A549 (cell line): ENCODE data around the gene CCDC85B. TPM values are rescaled to one million over a fixed set of nuclear protein-coding genes. Genes with fewer than 3 reads are reported as not detected.

Experiments
- ATAC-seq, 2 experiments: fragments of 200-7000 bp in 1 of 2; fragments of >200 bp in 1 of 2; cut with Nextera tagmentation in 1 of 2; cut with Tn5 transposase in 1 of 2; 3 replicates each; pipeline versions ENCODE4 v1.8.0 to v1.9.1; 2018 to 2020; ENCODE audit warnings: mild to moderate bottlenecking in 1 of 2, moderate library complexity in 1 of 2
- CTCF ChIA-PET: fragments of 300-600 bp; sonication (Branson Sonifier 250); formaldehyde crosslinking; extraction: SDS; loops from one replicate; lab custom pipeline; 2021; ENCODE audit warnings: antibody characterized with exemption, inconsistent platforms; lab: Yijun Ruan, JAX
- POLR2A ChIA-PET: fragments of 350-600 bp; formaldehyde crosslinking; extraction: SDS; loops from one replicate; lab custom pipeline; 2021; ENCODE audit warnings: antibody characterized with exemption, inconsistent platforms; lab: Yijun Ruan, JAX
- DNase-seq, 2 experiments: peaks; one replicate each; pipeline versions ENCODE4 v3.0.0 to v3.0.0-alpha.2; 2011 to 2016; ENCODE audit warnings: low read depth in 1 of 2, low spot score in 1 of 2
- FAIRE-seq: peaks from 2 replicates; lab custom pipeline; 2011; peaks lifted over from hg19 to GRCh38; lab: Jason Lieb, UNC
- H3K27ac ChIP-seq, 2 experiments: fragments of >200 bp; sonication (Bioruptor Twin); formaldehyde crosslinking; 3 replicates each; pipeline ENCODE4 v1.5.1; 2016 to 2017
- H3K4me1 ChIP-seq: fragments of >200 bp; sonication (Bioruptor Twin); formaldehyde crosslinking; 3 replicates; pipeline ENCODE4 v1.6.1; 2016
- H3K4me2 ChIP-seq: fragments of >200 bp; sonication (Bioruptor Twin); formaldehyde crosslinking; 3 replicates; pipeline ENCODE4 v1.6.1; 2016
- H3K4me3 ChIP-seq: fragments of >200 bp; sonication (Bioruptor Twin); formaldehyde crosslinking; 3 replicates; pipeline ENCODE4 v1.5.1; 2016
- H3K9me3 ChIP-seq: fragments of >200 bp; sonication (Bioruptor Twin); formaldehyde crosslinking; 3 replicates; pipeline ENCODE4 v1.6.1; 2016
- CBX2 ChIP-seq: fragments of 200-600 bp; sonication (generic); IDR thresholded peaks from 2 replicates; pipeline ENCODE4 v1.6.1; 2016; ENCODE audit warnings: low read depth, mild to moderate bottlenecking, borderline replicate concordance
- CBX8 ChIP-seq: fragments of 200-600 bp; sonication (generic); IDR thresholded peaks from 2 replicates; pipeline ENCODE4 v1.6.1; 2016
- CHD2 ChIP-seq: fragments of 150-350 bp; IDR thresholded peaks from 2 replicates; pipeline ENCODE4 v1.6.1; 2014; ENCODE audit warnings: low read length; ENCODE audit not compliant: partially characterized antibody
- CHD4 ChIP-seq: fragments of 200-600 bp; sonication (generic); IDR thresholded peaks from 2 replicates; pipeline ENCODE4 v1.6.1; 2016; ENCODE audit warnings: antibody characterized with exemption, mild to moderate bottlenecking, borderline replicate concordance
- EHF ChIP-seq: fragments of 250-450 bp; sonication (Bioruptor Pico); IDR thresholded peaks from 2 replicates; pipeline ENCODE4 v1.5.0; 2020; ENCODE audit warnings: mild to moderate bottlenecking
- EHMT2 ChIP-seq: fragments of 200-600 bp; sonication (generic); IDR thresholded peaks from 2 replicates; pipeline ENCODE4 v1.6.1; 2016; ENCODE audit warnings: antibody characterized with exemption, low read depth, mild to moderate bottlenecking, moderate library complexity
- ESRRA ChIP-seq: fragments of 150-350 bp; IDR thresholded peaks from 2 replicates; pipeline ENCODE4 v1.6.1; 2014; ENCODE audit warnings: mild to moderate bottlenecking, low read length, borderline replicate concordance
- FOSB ChIP-seq: fragments of 250-450 bp; sonication (Bioruptor Pico); IDR thresholded peaks from 2 replicates; pipeline ENCODE4 v1.5.0; 2020; ENCODE audit warnings: mild to moderate bottlenecking, moderate library complexity
- FOSL2 ChIP-seq, 2 experiments: fragments of 450-650 bp in 1 of 2; fragments of >200 bp in 1 of 2; sonication (Bioruptor Twin) in 1 of 2; formaldehyde crosslinking; IDR thresholded peaks; 2 replicates each; pipeline versions ENCODE4 v1.5.0 to v1.6.1; 2016 to 2020; ENCODE audit warnings: mild to moderate bottlenecking in 1 of 2, moderate library complexity in 1 of 2
- FOXS1 ChIP-seq: fragments of 250-450 bp; sonication (Bioruptor Pico); IDR thresholded peaks from 2 replicates; pipeline ENCODE4 v1.5.0; 2020; ENCODE audit warnings: mild to moderate bottlenecking, moderate library complexity
- HOXB13 ChIP-seq: fragments of 250-450 bp; sonication (Bioruptor Pico); IDR thresholded peaks from 2 replicates; pipeline ENCODE4 v1.5.0; 2020; ENCODE audit warnings: low read depth, mild to moderate bottlenecking, moderate library complexity
- KDM5A ChIP-seq: fragments of 200-600 bp; sonication (generic); IDR thresholded peaks from 2 replicates; pipeline ENCODE4 v1.6.1; 2016; ENCODE audit warnings: antibody characterized with exemption, mild to moderate bottlenecking
- MAFK ChIP-seq: fragments of 450-650 bp; IDR thresholded peaks from 2 replicates; pipeline ENCODE4 v1.6.1; 2014; ENCODE audit not compliant: partially characterized antibody
- MAZ ChIP-seq: fragments of 150-350 bp; IDR thresholded peaks from 2 replicates; pipeline ENCODE4 v1.6.1; 2014; ENCODE audit warnings: antibody characterized with exemption, low read depth, low read length, borderline replicate concordance
- NR3C1 ChIP-seq: fragments of >200 bp; sonication (Bioruptor Twin); formaldehyde crosslinking; IDR thresholded peaks from 3 replicates; pipeline ENCODE4 v1.6.1; 2017
- RARB ChIP-seq: fragments of 250-450 bp; sonication (Bioruptor Pico); IDR thresholded peaks from 2 replicates; pipeline ENCODE4 v1.8.0; 2021; ENCODE audit warnings: mild to moderate bottlenecking, moderate library complexity
- SREBF2 ChIP-seq: fragments of 450-650 bp; IDR thresholded peaks from 2 replicates; pipeline ENCODE4 v1.6.1; 2014; ENCODE audit warnings: mild to moderate bottlenecking, moderate library complexity
- ZNF302 ChIP-seq: fragments of 250-450 bp; sonication (Bioruptor Pico); IDR thresholded peaks from 2 replicates; pipeline ENCODE4 v1.9.0; 2021; ENCODE audit warnings: inconsistent platforms, mild to moderate bottlenecking, moderate library complexity
- WGBS: methylation state at CpG from one replicate; pipeline ENCODE4 v1.1.6; 2017; ENCODE audit errors: missing lambda C conversion rate; 5-methylcytosine and 5-hydroxymethylcytosine counted together
- polyA plus RNA-seq, 4 experiments: library from polyadenylated mRNA; depleted of rRNA in 3 of 4; stranded (reverse); fragments of >200 nt; fragmentation: RNase III in 1 of 4; extraction: RNeasy Plus Mini Kit Qiagen cat#74134 plus additional on column Dnase treatment in 1 of 4; gene quantifications; 2 replicates in 3 of 4; 3 replicates in 1 of 4; pipeline ENCODE4 v1.2.3, GENCODE V29; 2011 to 2017
- TF ChIP-seq, protein P1 (sequence below): IDR thresholded peaks from 2 replicates; pipeline ENCODE4 v1.6.1; 2012; ENCODE audit warnings: low read depth, borderline replicate concordance
- TF ChIP-seq, protein P2 (sequence below): IDR thresholded peaks from 2 replicates; pipeline ENCODE4 v1.6.1; 2012
- TF ChIP-seq, protein P3 (sequence below): fragments of 150-350 bp; IDR thresholded peaks from 2 replicates; pipeline ENCODE4 v1.6.1; 2014; ENCODE audit warnings: low read depth, mild to moderate bottlenecking, low read length
- TF ChIP-seq, protein P4 (sequence below): fragments of 450-650 bp; IDR thresholded peaks from 2 replicates; pipeline ENCODE4 v1.6.1; 2014; ENCODE audit warnings: antibody characterized with exemption
- TF ChIP-seq, protein P5 (sequence below): fragments of 200-600 bp; sonication (generic); IDR thresholded peaks from 2 replicates; pipeline ENCODE4 v1.6.1; 2016; ENCODE audit warnings: antibody characterized with exemption, mild to moderate bottlenecking, moderate library complexity
- TF ChIP-seq, protein P6 (sequence below): fragments of 250-450 bp; sonication (Bioruptor Pico); IDR thresholded peaks from 2 replicates; pipeline ENCODE4 v1.5.0; 2021; ENCODE audit warnings: mild to moderate bottlenecking, moderate library complexity, borderline replicate concordance

Gene CCDC85B
- polyA plus RNA-seq, 2 of the 4 experiments (the other 2 are of a cell fraction): 7.3 to 27.5 TPM

DNA sequence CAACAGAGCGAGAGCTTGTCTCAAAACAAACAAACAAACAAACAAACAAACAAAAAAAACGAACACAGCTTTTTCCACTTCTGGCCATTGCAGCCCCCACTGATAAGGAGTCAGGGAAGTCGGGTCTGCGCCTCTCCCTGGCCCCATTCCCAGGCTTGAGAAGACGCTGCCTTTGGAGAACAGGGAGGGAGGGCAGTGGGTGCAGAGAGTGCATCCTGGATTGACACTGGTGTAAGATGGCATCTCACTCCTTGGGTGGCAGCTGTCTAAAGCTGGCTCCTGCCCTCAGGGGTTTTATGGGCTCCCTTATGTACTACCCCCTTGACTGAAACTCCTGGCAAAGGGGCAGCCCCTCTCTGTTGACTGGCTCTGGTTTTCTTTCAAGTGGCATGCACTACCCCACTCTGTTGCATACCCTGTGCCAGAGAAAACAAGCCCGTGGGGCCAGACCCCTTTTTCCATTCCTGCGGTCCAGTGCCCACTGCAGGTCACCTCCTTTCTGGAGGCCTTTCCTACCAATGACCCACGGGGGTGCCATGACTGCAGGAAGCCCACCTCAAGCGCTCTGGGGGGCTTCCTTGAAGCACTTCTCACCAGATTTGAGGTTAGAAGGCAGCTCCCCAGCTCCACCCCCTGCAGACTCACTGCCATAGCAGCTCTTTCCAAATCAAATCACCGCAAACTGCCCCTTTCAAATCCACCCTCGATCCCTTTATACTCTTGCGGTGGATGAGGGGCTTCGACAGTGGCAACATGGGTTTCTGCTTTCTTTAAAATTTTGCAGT lies 41.5 kb downstream of the CCDC85B start:
- FAIRE-seq (no peak), ATAC-seq (peak; percentile 53 to 55), DNase-seq (no peak)
- H3K27ac ChIP-seq: no peak overlapping the region; a peak in 1 of 6 replicates
- H3K4me1 ChIP-seq: peaks cover 9% of the 10 kb centered on the region; the same call in 1 of the 3 replicates
- peak overlapping the region; percentile 58; the same call in 1 of the 3 replicates for H3K4me2 ChIP-seq
- H3K9me3 ChIP-seq: no peaks in the 10 kb centered on the region
- 73% methylated on average over 13 of the region's 13 CpGs for WGBS
- TF ChIP-seq, protein P1, sequence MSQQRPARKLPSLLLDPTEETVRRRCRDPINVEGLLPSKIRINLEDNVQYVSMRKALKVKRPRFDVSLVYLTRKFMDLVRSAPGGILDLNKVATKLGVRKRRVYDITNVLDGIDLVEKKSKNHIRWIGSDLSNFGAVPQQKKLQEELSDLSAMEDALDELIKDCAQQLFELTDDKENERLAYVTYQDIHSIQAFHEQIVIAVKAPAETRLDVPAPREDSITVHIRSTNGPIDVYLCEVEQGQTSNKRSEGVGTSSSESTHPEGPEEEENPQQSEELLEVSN: 0 out of 2 replicates have a peak, but pooled peaks have one; percentile 10
- TF ChIP-seq CBX2: no peak
- ChIA-PET CTCF (interaction anchor here (0.8 to 2.6 kb wide), 12 partner anchors 9 to 221 kb away, joined by 3 to 15 read pairs (median 4); partner anchors contain the start of genes CCDC85B, FIBP and MUS81), POLR2A (interaction anchor here (0.6 kb wide), 1 partner anchor 86 kb away, joined by 4 read pairs; no protein-coding TSS in a partner anchor)
- H3K4me3 ChIP-seq: no peak overlapping the region

DNA sequence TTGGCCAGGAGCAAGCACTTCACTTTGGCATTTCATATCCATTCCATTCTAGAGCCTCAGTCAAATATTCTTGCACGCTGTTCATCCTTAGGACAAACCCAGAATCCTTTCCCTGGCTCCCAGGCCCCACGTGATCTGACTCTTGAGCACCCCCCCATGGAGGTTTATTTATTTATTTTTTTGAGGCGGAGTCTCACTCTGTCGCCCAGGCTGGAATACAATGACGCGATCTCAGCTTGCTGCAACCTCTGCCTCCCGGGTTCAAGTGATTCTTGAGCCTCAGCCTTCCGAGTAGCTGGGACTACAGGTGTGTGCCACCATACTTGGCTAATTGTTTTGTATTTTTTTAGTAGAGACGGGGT lies 42.1 kb downstream of the CCDC85B start:
- DNase-seq (peak; percentile 47 to 50), ATAC-seq (peak; percentile 56 to 85; a peak in 4 of 6 replicates), FAIRE-seq (no peak)
- Histone ChIP-seq H3K4me2 (peak overlapping the region; percentile 58), H3K4me1 (peaks cover 9% of the 10 kb centered on the region; the same call in 1 of the 3 replicates), H3K27ac (peak overlapping the region in 1 of 2 experiments; percentile 44; a peak in 2 of 6 replicates), H3K9me3 (no peaks in the 10 kb centered on the region), H3K4me3 (no peak overlapping the region)
- WGBS: 16% methylated on average over 9 of the region's 9 CpGs
- ChIA-PET CTCF (interaction anchor here (0.8 to 2.6 kb wide), 12 partner anchors 10 to 221 kb away, joined by 3 to 15 read pairs (median 5); partner anchors contain the start of genes CCDC85B, FIBP and MUS81), POLR2A (no interaction called here)
- TF ChIP-seq EHMT2 (no peak), FOSL2 (IDR thresholded peaks at IDR 0.05) (no peak), FOSL2 (CRISPR knock-in tag; IDR thresholded peaks at IDR 0.05) (no peak), FOXS1 (CRISPR knock-in tag) (no peak), MAZ (no peak), SREBF2 (no peak), NR3C1 (no peak), KDM5A (no peak), MAFK (no peak), CHD2 (no peak), CBX2 (no peak), RARB (no peak), ESRRA (no peak), CHD4 (no peak), FOSB (CRISPR knock-in tag) (no peak), HOXB13 (no peak), CBX8 (no peak), EHF (CRISPR knock-in tag) (no peak), ZNF302 (no peak)
- TF ChIP-seq, protein P2, sequence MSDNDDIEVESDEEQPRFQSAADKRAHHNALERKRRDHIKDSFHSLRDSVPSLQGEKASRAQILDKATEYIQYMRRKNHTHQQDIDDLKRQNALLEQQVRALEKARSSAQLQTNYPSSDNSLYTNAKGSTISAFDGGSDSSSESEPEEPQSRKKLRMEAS: 0 out of 2 replicates have a peak, but pooled peaks have one; percentile 29
- TF ChIP-seq, protein P3, sequence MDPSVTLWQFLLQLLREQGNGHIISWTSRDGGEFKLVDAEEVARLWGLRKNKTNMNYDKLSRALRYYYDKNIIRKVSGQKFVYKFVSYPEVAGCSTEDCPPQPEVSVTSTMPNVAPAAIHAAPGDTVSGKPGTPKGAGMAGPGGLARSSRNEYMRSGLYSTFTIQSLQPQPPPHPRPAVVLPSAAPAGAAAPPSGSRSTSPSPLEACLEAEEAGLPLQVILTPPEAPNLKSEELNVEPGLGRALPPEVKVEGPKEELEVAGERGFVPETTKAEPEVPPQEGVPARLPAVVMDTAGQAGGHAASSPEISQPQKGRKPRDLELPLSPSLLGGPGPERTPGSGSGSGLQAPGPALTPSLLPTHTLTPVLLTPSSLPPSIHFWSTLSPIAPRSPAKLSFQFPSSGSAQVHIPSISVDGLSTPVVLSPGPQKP: no peak
- TF ChIP-seq, protein P4, sequence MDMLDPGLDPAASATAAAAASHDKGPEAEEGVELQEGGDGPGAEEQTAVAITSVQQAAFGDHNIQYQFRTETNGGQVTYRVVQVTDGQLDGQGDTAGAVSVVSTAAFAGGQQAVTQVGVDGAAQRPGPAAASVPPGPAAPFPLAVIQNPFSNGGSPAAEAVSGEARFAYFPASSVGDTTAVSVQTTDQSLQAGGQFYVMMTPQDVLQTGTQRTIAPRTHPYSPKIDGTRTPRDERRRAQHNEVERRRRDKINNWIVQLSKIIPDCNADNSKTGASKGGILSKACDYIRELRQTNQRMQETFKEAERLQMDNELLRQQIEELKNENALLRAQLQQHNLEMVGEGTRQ: peak; percentile 77
- TF ChIP-seq, protein P5, sequence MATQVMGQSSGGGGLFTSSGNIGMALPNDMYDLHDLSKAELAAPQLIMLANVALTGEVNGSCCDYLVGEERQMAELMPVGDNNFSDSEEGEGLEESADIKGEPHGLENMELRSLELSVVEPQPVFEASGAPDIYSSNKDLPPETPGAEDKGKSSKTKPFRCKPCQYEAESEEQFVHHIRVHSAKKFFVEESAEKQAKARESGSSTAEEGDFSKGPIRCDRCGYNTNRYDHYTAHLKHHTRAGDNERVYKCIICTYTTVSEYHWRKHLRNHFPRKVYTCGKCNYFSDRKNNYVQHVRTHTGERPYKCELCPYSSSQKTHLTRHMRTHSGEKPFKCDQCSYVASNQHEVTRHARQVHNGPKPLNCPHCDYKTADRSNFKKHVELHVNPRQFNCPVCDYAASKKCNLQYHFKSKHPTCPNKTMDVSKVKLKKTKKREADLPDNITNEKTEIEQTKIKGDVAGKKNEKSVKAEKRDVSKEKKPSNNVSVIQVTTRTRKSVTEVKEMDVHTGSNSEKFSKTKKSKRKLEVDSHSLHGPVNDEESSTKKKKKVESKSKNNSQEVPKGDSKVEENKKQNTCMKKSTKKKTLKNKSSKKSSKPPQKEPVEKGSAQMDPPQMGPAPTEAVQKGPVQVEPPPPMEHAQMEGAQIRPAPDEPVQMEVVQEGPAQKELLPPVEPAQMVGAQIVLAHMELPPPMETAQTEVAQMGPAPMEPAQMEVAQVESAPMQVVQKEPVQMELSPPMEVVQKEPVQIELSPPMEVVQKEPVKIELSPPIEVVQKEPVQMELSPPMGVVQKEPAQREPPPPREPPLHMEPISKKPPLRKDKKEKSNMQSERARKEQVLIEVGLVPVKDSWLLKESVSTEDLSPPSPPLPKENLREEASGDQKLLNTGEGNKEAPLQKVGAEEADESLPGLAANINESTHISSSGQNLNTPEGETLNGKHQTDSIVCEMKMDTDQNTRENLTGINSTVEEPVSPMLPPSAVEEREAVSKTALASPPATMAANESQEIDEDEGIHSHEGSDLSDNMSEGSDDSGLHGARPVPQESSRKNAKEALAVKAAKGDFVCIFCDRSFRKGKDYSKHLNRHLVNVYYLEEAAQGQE: no peak
- TF ChIP-seq, protein P6, sequence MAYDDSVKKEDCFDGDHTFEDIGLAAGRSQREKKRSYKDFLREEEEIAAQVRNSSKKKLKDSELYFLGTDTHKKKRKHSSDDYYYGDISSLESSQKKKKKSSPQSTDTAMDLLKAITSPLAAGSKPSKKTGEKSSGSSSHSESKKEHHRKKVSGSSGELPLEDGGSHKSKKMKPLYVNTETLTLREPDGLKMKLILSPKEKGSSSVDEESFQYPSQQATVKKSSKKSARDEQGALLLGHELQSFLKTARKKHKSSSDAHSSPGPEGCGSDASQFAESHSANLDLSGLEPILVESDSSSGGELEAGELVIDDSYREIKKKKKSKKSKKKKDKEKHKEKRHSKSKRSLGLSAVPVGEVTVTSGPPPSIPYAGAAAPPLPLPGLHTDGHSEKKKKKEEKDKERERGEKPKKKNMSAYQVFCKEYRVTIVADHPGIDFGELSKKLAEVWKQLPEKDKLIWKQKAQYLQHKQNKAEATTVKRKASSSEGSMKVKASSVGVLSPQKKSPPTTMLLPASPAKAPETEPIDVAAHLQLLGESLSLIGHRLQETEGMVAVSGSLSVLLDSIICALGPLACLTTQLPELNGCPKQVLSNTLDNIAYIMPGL (CRISPR knock-in tag): no peak
- TF ChIP-seq, protein P1: no peak
